ENCODE data around the gene PCDHGB3. TPM values are rescaled to one million over a fixed set of nuclear protein-coding genes. Genes with fewer than 3 reads are reported as not detected.
"Not testable (repeated sequence)": the region's sequence is repeated elsewhere in the genome, so short reads cannot be mapped to it uniquely, and the experiment has no call there.

The PCDHGB3 gene
- polyA plus RNA-seq, 2 of the 4 experiments (the other 2 are of a cell fraction) = 0.28 to 1.2 TPM

GRCh38 chr5:141413540-141414069 is 43.6 kb downstream of the PCDHGB3 start (continued):
- TF ChIP-seq FOSL2 (IDR thresholded peaks at IDR 0.05) (no peak), FOSL2 (CRISPR knock-in tag; IDR thresholded peaks at IDR 0.05) (no peak), EHF (CRISPR knock-in tag; IDR thresholded peaks at IDR 0.05) (no peak)

- FAIRE-seq; POLR2A ChIA-PET; DNase-seq (ENCODE audit: low read depth in 1 of 2, low spot score in 1 of 2); ATAC-seq; H3K4me1 ChIP-seq; H3K27ac ChIP-seq; H3K4me3 ChIP-seq; H3K4me2 ChIP-seq: not testable (repeated sequence)
- 75% methylated on average over 27 of the region's 46 CpGs for WGBS (ENCODE audit: missing lambda C conversion rate)
- peaks cover 38% of the 10 kb centered on the region for H3K9me3 ChIP-seq
- CTCF ChIA-PET = interaction anchor here (0.8 kb wide), 2 partner anchors 108 to 593 kb away, joined by 3 read pairs; partner anchors contain the start of gene PCDHA5
These were observed 44.7 kb downstream of the PCDHGB3 start for GRCh38 chr5:141414548-141415274.

GRCh38 chr5:141415275-141415618 is 45.2 kb downstream of the PCDHGB3 start:
- FAIRE-seq; H3K27ac ChIP-seq; POLR2A ChIA-PET; H3K4me3 ChIP-seq; DNase-seq (ENCODE audit: low read depth in 1 of 2, low spot score in 1 of 2); H3K4me2 ChIP-seq; ATAC-seq; H3K4me1 ChIP-seq; CTCF ChIA-PET: not testable (repeated sequence)
- peaks cover 40% of the 10 kb centered on the region for H3K9me3 ChIP-seq
- WGBS (ENCODE audit: missing lambda C conversion rate) = 72% methylated on average over 21 of the region's 24 CpGs

- CTCF ChIA-PET = interaction anchor here (0.6 to 2.4 kb wide), 13 partner anchors 9 to 147 kb away, joined by 3 to 13 read pairs (median 4); partner anchors contain the start of genes PCDHGB3 and PCDHGB6
- WGBS (ENCODE audit: missing lambda C conversion rate) = 57% methylated on average over 34 of the region's 47 CpGs
- H3K4me3 ChIP-seq, FAIRE-seq, POLR2A ChIA-PET, H3K4me1 ChIP-seq, H3K27ac ChIP-seq: not testable (repeated sequence)
- DNase-seq (ENCODE audit: low read depth in 1 of 2, low spot score in 1 of 2) = peak; percentile 28 to 58
- Histone ChIP-seq H3K4me2 (peak within 1 kb of the TSS; percentile 39; the same call in 2 of the 3 replicates), H3K9me3 (peaks cover 49% of the 10 kb centered on the region)
- ATAC-seq = peak; percentile 78 to 96; a peak in 5 of 6 replicates
- TF ChIP-seq CTCF (IDR thresholded peaks at IDR 0.05) (peak; percentile 31; the same call in 2 of the 3 replicates), RAD21 (conservative IDR thresholded peaks at IDR 0.05 in 1 of 2, IDR thresholded peaks at IDR 0.05 in 1 of 2) (peak; percentile 50 to 71), SMC3 (IDR thresholded peaks at IDR 0.05) (0 out of 3 replicates have a peak, but pooled peaks have one; percentile 11)
These were observed 47.6 kb downstream of the PCDHGB3 start, which contains the start of gene PCDHGB7 for GRCh38 chr5:141417494-141418172. TSS of gene PCDHGB7 (plus strand) at chr5:141417677. CDS start at chr5:141417860, 183 bp downstream.

GRCh38 chr5:141419074-141419880 is 49.2 kb downstream of the PCDHGB3 start:
- TF ChIP-seq SMC3 (IDR thresholded peaks at IDR 0.05) = no peak
- TF ChIP-seq GATA3 (IDR thresholded peaks at IDR 0.05; ENCODE audit: borderline replicate concordance) = no peak
- no peak for TF ChIP-seq CHD4 (IDR thresholded peaks at IDR 0.05; ENCODE audit: borderline replicate concordance)
- TF ChIP-seq SREBF2 (IDR thresholded peaks at IDR 0.05) = no peak
- H3K4me1 ChIP-seq = no peaks in the 10 kb centered on the region
- no peak overlapping the region for H3K4me2 ChIP-seq
- WGBS (ENCODE audit: missing lambda C conversion rate) = 85% methylated on average over 47 of the region's 74 CpGs
- peaks cover 61% of the 10 kb centered on the region for H3K9me3 ChIP-seq
- ChIA-PET CTCF (interaction anchor here (1.0 to 2.4 kb wide), 4 partner anchors 36 to 139 kb away, joined by 3 to 9 read pairs (median 4); partner anchors contain the start of gene PCDHGA7), POLR2A (no interaction called here)
- no peak overlapping the region for H3K4me3 ChIP-seq
- no peak overlapping the region for H3K27ac ChIP-seq
- no peak for DNase-seq (ENCODE audit: low read depth in 1 of 2, low spot score in 1 of 2)
- ATAC-seq = no peak
- no peak for FAIRE-seq
